AG09309 (cell line): Measurements from ENCODE around the gene LRRC3.
"Not testable (repeated sequence)": the region's sequence is repeated elsewhere in the genome, so short reads cannot be mapped to it uniquely, and the experiment has no call there.

ENCODE experiments used
- DNase-seq: peaks from one replicate; pipeline ENCODE4 v3.0.0-alpha.2; 2010; ENCODE audit warnings: low read depth
- H3K4me3 ChIP-seq: 2 replicates; pipeline ENCODE4 v1.5.1; 2011; ENCODE audit warnings: mild to moderate bottlenecking, low read depth, low read length, moderate library complexity; ENCODE audit not compliant: control insufficient read depth
- CTCF ChIP-seq: IDR thresholded peaks from 2 replicates; pipeline ENCODE4 v1.5.1; 2011; ENCODE audit warnings: mild to moderate bottlenecking, low read depth, low read length, inconsistent platforms; ENCODE audit not compliant: insufficient read depth, control insufficient read depth; ENCODE audit errors: missing control alignments

The LRRC3 gene

GRCh38 chr21:44479556-44480199 is 24.4 kb downstream of the LRRC3 start:
- peak; percentile 64 for TF ChIP-seq CTCF
- not testable (repeated sequence) for H3K4me3 ChIP-seq, DNase-seq

GRCh38 chr21:44480200-44481053 is 25.1 kb downstream of the LRRC3 start:
- TF ChIP-seq CTCF, result no peak
- no peak overlapping the region for H3K4me3 ChIP-seq
- no peak for DNase-seq

- DNase-seq, result no peak
- no peak for TF ChIP-seq CTCF
- no peak overlapping the region for H3K4me3 ChIP-seq
These were observed 27.4 kb downstream of the LRRC3 start for GRCh38 chr21:44482581-44483287.

- TF ChIP-seq CTCF, result no peak
- H3K4me3 ChIP-seq, result no peak overlapping the region
- DNase-seq, result peak; percentile 13
These were observed 28.3 kb downstream of the LRRC3 start for GRCh38 chr21:44483288-44484237.

- no peak for TF ChIP-seq CTCF
- DNase-seq, result no peak
- no peak overlapping the region for H3K4me3 ChIP-seq
These were observed 29.4 kb downstream of the LRRC3 start for GRCh38 chr21:44484498-44485253.
